OCI-LY3 (cell line): ENCODE data around the gene AK6.

Source experiments
- H2AFZ ChIP-seq: fragments of 200-600, 300-600 bp; shearing (Covaris generic); 2 replicates; pipeline ENCODE4 v1.6.0; 2014; ENCODE audit warnings: antibody characterized with exemption, low read depth, low read length
- H3K27ac ChIP-seq: fragments of 200-600, 300-600 bp; sonication (generic); 2 replicates; pipeline ENCODE4 v1.5.1; 2014; ENCODE audit warnings: mild to moderate bottlenecking, low read length, moderate library complexity, mixed read lengths
- H3K27me3 ChIP-seq: fragments of 200-600, 300-600 bp; sonication (generic); 2 replicates; pipeline ENCODE4 v1.6.1; 2014; ENCODE audit warnings: low read depth, low read length, mixed read lengths
- H3K36me3 ChIP-seq: fragments of 200-600, 300-600 bp; sonication (generic); replicated peaks from 2 replicates; pipeline ENCODE3; 2014; ENCODE audit warnings: low read depth, low read length, mixed read lengths
- H3K4me1 ChIP-seq: fragments of 300-600, 200-600 bp; sonication (generic); 2 replicates; pipeline ENCODE4 v1.6.1; 2014; ENCODE audit warnings: low read length, mixed read lengths
- H3K4me2 ChIP-seq: fragments of 200-600, 300-600 bp; sonication (generic); 2 replicates; pipeline ENCODE4 v1.6.1; 2014; ENCODE audit warnings: low read length, mixed read lengths
- H3K4me3 ChIP-seq: fragments of 300-600, 200-600 bp; sonication (generic); 2 replicates; pipeline ENCODE4 v1.5.1; 2014; ENCODE audit warnings: antibody characterized with exemption, mild to moderate bottlenecking, low read length, moderate library complexity
- H3K79me2 ChIP-seq: fragments of 300-600, 200-600 bp; shearing (Covaris generic); 2 replicates; pipeline ENCODE4 v1.6.1; 2014; ENCODE audit warnings: mild to moderate bottlenecking, low read length, mixed read lengths
- H3K9ac ChIP-seq: fragments of 300-600, 200-600 bp; shearing (Covaris generic); 2 replicates; pipeline ENCODE4 v1.6.0; 2014; ENCODE audit warnings: mild to moderate bottlenecking, low read length, moderate library complexity
- H3K9me3 ChIP-seq: fragments of 200-600, 300-600 bp; shearing (Covaris generic); 2 replicates; pipeline ENCODE4 v1.6.1; 2014; ENCODE audit warnings: low read length, mixed read lengths; ENCODE audit not compliant: insufficient read depth
- H4K20me1 ChIP-seq: fragments of 200-600, 300-600 bp; sonication (generic); 2 replicates; pipeline ENCODE4 v1.6.1; 2016; ENCODE audit warnings: low read length, mixed read lengths; ENCODE audit not compliant: insufficient read depth
- EZH2phosphoT487 ChIP-seq: fragments of 200-600 bp; shearing (Covaris generic); IDR thresholded peaks from 2 replicates; pipeline ENCODE4 v1.6.1; 2018; ENCODE audit warnings: antibody characterized with exemption, mixed run types, low read depth
- TF ChIP-seq, protein P1 (sequence below): fragments of 200-600, 300-600 bp; sonication (generic); IDR thresholded peaks from 2 replicates; pipeline ENCODE4 v1.5.1; 2014; ENCODE audit warnings: antibody characterized with exemption, low read length, low read depth

AK6 gene

DNA sequence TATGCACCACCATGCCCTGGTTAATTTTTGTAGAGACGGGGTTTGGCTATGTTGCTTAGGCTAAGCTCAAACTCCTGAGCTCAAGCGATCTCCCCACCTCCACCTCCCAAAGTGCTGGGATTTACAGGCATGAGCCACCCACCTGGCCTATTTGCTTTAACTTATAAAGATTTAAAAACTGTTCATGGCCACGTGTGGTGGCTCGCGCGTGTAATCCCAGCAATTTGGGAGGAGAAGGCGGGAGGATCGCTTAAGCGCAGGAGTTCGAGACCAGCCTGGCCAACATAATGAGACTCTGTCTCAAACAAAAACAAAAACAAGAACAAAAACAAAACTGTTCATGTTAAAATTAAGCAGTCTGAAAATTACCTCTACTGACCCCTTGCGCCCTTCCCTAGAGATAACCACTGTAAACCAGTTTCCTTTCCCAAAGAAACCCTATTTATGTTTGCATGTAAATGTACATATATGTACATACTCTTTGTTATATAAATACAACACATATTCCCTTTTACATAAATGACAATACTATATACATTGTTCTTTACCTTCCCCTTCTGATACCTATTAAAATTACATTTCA is 1.5 kb downstream of the AK6 start:
- Histone ChIP-seq H3K4me2 (peak overlapping the region; percentile 93), H3K79me2 (peaks cover 88% of the 10 kb centered on the region), H3K9ac (peak overlapping the region; percentile 95), H3K4me3 (peak overlapping the region; percentile 100), H3K27ac (no peak overlapping the region), H3K27me3 (no peaks in the 10 kb centered on the region), H3K9me3 (no peaks in the 10 kb centered on the region), H3K36me3 (peaks cover 14% of the 10 kb centered on the region), H2AFZ (no peak overlapping the region), H4K20me1 (peaks cover 3% of the 10 kb centered on the region; the same call in 1 of the 2 replicates), H3K4me1 (peaks cover 14% of the 10 kb centered on the region)
- no peak for TF ChIP-seq EZH2phosphoT487
- TF ChIP-seq, protein P1, sequence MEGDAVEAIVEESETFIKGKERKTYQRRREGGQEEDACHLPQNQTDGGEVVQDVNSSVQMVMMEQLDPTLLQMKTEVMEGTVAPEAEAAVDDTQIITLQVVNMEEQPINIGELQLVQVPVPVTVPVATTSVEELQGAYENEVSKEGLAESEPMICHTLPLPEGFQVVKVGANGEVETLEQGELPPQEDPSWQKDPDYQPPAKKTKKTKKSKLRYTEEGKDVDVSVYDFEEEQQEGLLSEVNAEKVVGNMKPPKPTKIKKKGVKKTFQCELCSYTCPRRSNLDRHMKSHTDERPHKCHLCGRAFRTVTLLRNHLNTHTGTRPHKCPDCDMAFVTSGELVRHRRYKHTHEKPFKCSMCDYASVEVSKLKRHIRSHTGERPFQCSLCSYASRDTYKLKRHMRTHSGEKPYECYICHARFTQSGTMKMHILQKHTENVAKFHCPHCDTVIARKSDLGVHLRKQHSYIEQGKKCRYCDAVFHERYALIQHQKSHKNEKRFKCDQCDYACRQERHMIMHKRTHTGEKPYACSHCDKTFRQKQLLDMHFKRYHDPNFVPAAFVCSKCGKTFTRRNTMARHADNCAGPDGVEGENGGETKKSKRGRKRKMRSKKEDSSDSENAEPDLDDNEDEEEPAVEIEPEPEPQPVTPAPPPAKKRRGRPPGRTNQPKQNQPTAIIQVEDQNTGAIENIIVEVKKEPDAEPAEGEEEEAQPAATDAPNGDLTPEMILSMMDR, result no peak

DNA sequence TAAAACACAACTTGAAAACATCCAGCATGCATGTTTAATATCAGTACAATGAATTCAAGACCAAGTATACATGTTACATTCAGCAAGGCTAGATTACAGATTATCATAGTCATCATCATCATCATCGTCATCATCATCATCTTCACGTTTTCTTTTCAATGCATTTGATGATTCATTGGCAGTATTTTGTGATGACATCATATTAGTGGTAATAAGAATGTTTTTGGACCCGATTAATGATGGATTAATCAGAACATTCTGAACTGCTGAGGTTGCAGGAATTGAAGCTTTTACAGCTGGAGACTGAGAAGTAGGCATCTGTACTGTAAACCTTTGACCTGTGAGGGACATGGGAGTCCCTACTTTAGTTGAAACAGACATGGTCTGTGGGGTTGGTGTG is 4.5 kb downstream of the AK6 start:
- Histone ChIP-seq H4K20me1 (peaks cover 3% of the 10 kb centered on the region; the same call in 1 of the 2 replicates), H3K27ac (no peak overlapping the region), H2AFZ (no peak overlapping the region), H3K27me3 (no peaks in the 10 kb centered on the region), H3K4me2 (no peak overlapping the region), H3K4me3 (no peak overlapping the region), H3K4me1 (peaks cover 9% of the 10 kb centered on the region; the same call in 1 of the 2 replicates), H3K36me3 (peaks cover 14% of the 10 kb centered on the region), H3K9ac (no peak overlapping the region), H3K79me2 (peaks cover 74% of the 10 kb centered on the region), H3K9me3 (no peaks in the 10 kb centered on the region)
- no peak for TF ChIP-seq EZH2phosphoT487

DNA sequence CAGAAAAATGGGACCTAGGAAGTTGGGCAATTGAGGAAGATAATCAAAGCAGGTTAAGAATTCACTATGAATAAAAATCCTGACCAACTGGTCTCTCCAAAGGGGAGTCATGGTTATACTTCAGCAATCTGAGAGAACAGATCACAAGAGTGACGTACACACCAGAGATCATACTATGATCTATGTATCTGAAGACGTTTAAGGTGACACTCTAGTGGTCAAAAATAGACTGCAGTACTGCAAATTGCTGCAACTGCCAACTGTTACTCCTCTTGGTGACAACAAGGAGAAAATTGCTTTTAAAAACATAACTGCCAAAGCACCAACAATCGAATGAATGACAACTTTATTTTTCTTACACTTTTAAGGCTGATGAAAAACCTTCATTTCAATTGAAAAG is 4.9 kb downstream of the AK6 start:
- Histone ChIP-seq H3K27me3 (no peaks in the 10 kb centered on the region), H3K79me2 (peaks cover 73% of the 10 kb centered on the region), H3K4me2 (no peak overlapping the region), H4K20me1 (peaks cover 3% of the 10 kb centered on the region; the same call in 1 of the 2 replicates), H3K27ac (no peak overlapping the region), H3K9ac (no peak overlapping the region), H3K4me3 (no peak overlapping the region), H3K4me1 (peaks cover 9% of the 10 kb centered on the region; the same call in 1 of the 2 replicates), H3K9me3 (no peaks in the 10 kb centered on the region), H3K36me3 (peaks cover 14% of the 10 kb centered on the region), H2AFZ (no peak overlapping the region)
- TF ChIP-seq, protein P1, result no peak
- no peak for TF ChIP-seq EZH2phosphoT487

DNA sequence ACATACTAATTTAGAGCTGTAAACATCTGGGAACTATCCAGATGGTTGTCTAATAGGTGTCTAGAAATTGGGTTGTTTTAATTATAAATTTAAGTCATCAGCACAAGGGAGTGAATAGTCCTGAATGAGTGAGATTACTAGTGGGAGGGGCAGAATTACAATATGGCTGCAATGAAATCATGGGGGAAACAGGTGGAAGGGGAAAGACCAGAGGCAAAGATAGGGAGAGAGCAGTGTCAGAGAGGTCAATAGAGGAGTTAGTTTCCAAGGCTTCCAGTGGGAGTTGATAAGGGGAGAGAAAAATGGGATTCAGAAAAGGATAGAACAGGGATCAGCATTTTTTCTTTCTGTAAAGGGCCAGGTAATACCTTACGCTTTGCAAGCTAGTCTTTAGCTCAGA is 8.9 kb downstream of the AK6 start:
- no peak overlapping the region for H3K27ac ChIP-seq
- H3K79me2 ChIP-seq, result peaks cover 44% of the 10 kb centered on the region
- TF ChIP-seq, protein P1, result no peak
- no peak for TF ChIP-seq EZH2phosphoT487
- no peaks in the 10 kb centered on the region for H3K27me3 ChIP-seq
- no peaks in the 10 kb centered on the region for H3K4me1 ChIP-seq
- no peaks in the 10 kb centered on the region for H3K9me3 ChIP-seq
- H2AFZ ChIP-seq, result no peak overlapping the region
- H3K36me3 ChIP-seq, result peaks cover 8% of the 10 kb centered on the region
- no peak overlapping the region for H3K4me3 ChIP-seq
- no peak overlapping the region for H3K4me2 ChIP-seq
- no peaks in the 10 kb centered on the region for H4K20me1 ChIP-seq
- no peak overlapping the region for H3K9ac ChIP-seq
